ENCODE measurements around the gene FZD8.

GRCh38 chr10:35588836-35589235 is 53.3 kb downstream of the FZD8 start:
- TF ChIP-seq CTCF (IDR thresholded peaks at IDR 0.05; ENCODE audit: low read length), result no peak
- no peak for TF ChIP-seq EZH2 (optimal IDR thresholded peaks at IDR 0.05; ENCODE audit: low read depth, low read length)
